Measurements from ENCODE around the gene RHOV.
"Not testable (repeated sequence)": the region's sequence is repeated elsewhere in the genome, so short reads cannot be mapped to it uniquely, and the experiment has no call there.

Gene RHOV

GRCh38 chr15:40875991-40876730 lies 2.1 kb upstream of the RHOV start:
- DNase-seq (ENCODE audit: extremely low read depth in 1 of 2, low read depth in 1 of 2), result no peak

- no peak for DNase-seq (ENCODE audit: extremely low read depth in 1 of 2, low read depth in 1 of 2)
These were observed 992 bp downstream of the RHOV start for GRCh38 chr15:40872791-40873693.

- DNase-seq (ENCODE audit: extremely low read depth in 1 of 2, low read depth in 1 of 2), result no peak
These were observed 2.1 kb downstream of the RHOV start for GRCh38 chr15:40871749-40872617.

GRCh38 chr15:40870716-40871115 lies 3.3 kb downstream of the RHOV start:
- no peak for DNase-seq (ENCODE audit: extremely low read depth in 1 of 2, low read depth in 1 of 2)

- DNase-seq (ENCODE audit: extremely low read depth in 1 of 2, low read depth in 1 of 2), result no peak
These were observed 4.3 kb downstream of the RHOV start for GRCh38 chr15:40869686-40870085.

GRCh38 chr15:40867199-40867598 lies 6.8 kb downstream of the RHOV start:
- DNase-seq (ENCODE audit: extremely low read depth in 1 of 2, low read depth in 1 of 2), result no peak

GRCh38 chr15:40863660-40864270 lies 10.3 kb downstream of the RHOV start:
- no peak for DNase-seq (ENCODE audit: extremely low read depth in 1 of 2, low read depth in 1 of 2)

GRCh38 chr15:40861147-40861546 lies 12.9 kb downstream of the RHOV start:
- DNase-seq (ENCODE audit: extremely low read depth in 1 of 2, low read depth in 1 of 2), result not testable (repeated sequence)

- peak; percentile 28 to 72 for DNase-seq (ENCODE audit: extremely low read depth in 1 of 2, low read depth in 1 of 2)
These were observed 14.7 kb downstream of the RHOV start for GRCh38 chr15:40859206-40859851.

- no peak for DNase-seq (ENCODE audit: extremely low read depth in 1 of 2, low read depth in 1 of 2)
These were observed 15.3 kb downstream of the RHOV start for GRCh38 chr15:40858706-40859105.

GRCh38 chr15:40857601-40858341 lies 16.3 kb downstream of the RHOV start:
- DNase-seq (ENCODE audit: extremely low read depth in 1 of 2, low read depth in 1 of 2), result peak; percentile 32 to 64

GRCh38 chr15:40856746-40857145 lies 17.3 kb downstream of the RHOV start:
- no peak for DNase-seq (ENCODE audit: extremely low read depth in 1 of 2, low read depth in 1 of 2)

- no peak for DNase-seq (ENCODE audit: extremely low read depth in 1 of 2, low read depth in 1 of 2)
These were observed 18.3 kb downstream of the RHOV start for GRCh38 chr15:40855706-40856234.

- DNase-seq (ENCODE audit: extremely low read depth in 1 of 2, low read depth in 1 of 2), result no peak
These were observed 19.9 kb downstream of the RHOV start for GRCh38 chr15:40854161-40854560.

GRCh38 chr15:40853241-40853890 lies 20.7 kb downstream of the RHOV start:
- DNase-seq (ENCODE audit: extremely low read depth in 1 of 2, low read depth in 1 of 2), result no peak

- DNase-seq (ENCODE audit: extremely low read depth in 1 of 2, low read depth in 1 of 2), result no peak
These were observed 21.5 kb downstream of the RHOV start for GRCh38 chr15:40852529-40852928.

- DNase-seq (ENCODE audit: extremely low read depth in 1 of 2, low read depth in 1 of 2), result no peak
These were observed 23.4 kb downstream of the RHOV start for GRCh38 chr15:40850576-40851112.

- DNase-seq (ENCODE audit: extremely low read depth in 1 of 2, low read depth in 1 of 2), result no peak
These were observed 26.6 kb downstream of the RHOV start for GRCh38 chr15:40847223-40847961.

All from activated CD8-positive, alpha-beta memory T cell treated with anti-CD3 and anti-CD28 coated beads for 1 hour (primary cell).